Activated CD4-positive, alpha-beta T cell treated with anti-CD3 and anti-CD28 coated beads, Interleukin-2, amount 50 U/mL, for 1 hour (primary cell): Measurements from ENCODE around the gene KRTAP9-1.
"Not testable (repeated sequence)": the region's sequence is repeated elsewhere in the genome, so short reads cannot be mapped to it uniquely, and the experiment has no call there.

ENCODE experiments used
- DNase-seq: peaks from one replicate; pipeline ENCODE4 v3.0.0-alpha.2; 2020

The KRTAP9-1 gene

GRCh38 chr17:41189837-41190318, at the start of gene KRTAP9-1:
KRTAP9-1 (plus strand) TSS chr17:41189887; CDS start chr17:41189887, 0 bp downstream.
- not testable (repeated sequence) for DNase-seq

GRCh38 chr17:41140360-41141131, 49.1 kb upstream of the KRTAP9-1 start, which contains the start of gene KRTAP4-6:
KRTAP4-6 (minus strand) TSS chr17:41140544; CDS start chr17:41140487, 57 bp downstream.
- DNase-seq: no peak

- DNase-seq: no peak
Observed at GRCh38 chr17:41141361-41141760, 48.3 kb upstream of the KRTAP9-1 start.

GRCh38 chr17:41144846-41145245, 44.8 kb upstream of the KRTAP9-1 start:
- DNase-seq: no peak

- no peak for DNase-seq
Observed at GRCh38 chr17:41145261-41145660, 44.4 kb upstream of the KRTAP9-1 start.

GRCh38 chr17:41147531-41148204, 42.0 kb upstream of the KRTAP9-1 start:
- no peak for DNase-seq

GRCh38 chr17:41148971-41149651, 40.6 kb upstream of the KRTAP9-1 start:
- DNase-seq: not testable (repeated sequence)

GRCh38 chr17:41149652-41149985, 40.1 kb upstream of the KRTAP9-1 start, which contains the start of gene KRTAP4-5:
KRTAP4-5 (minus strand) TSS chr17:41149825; CDS start chr17:41149767, 58 bp downstream.
- DNase-seq: no peak

GRCh38 chr17:41150026-41150425, 39.7 kb upstream of the KRTAP9-1 start:
- no peak for DNase-seq

GRCh38 chr17:41151525-41151924, 38.2 kb upstream of the KRTAP9-1 start:
- no peak for DNase-seq

GRCh38 chr17:41153856-41154255, 35.8 kb upstream of the KRTAP9-1 start:
- DNase-seq: no peak

- DNase-seq: not testable (repeated sequence)
Observed at GRCh38 chr17:41160190-41160589, 29.5 kb upstream of the KRTAP9-1 start.

- DNase-seq: no peak
Observed at GRCh38 chr17:41160648-41161047, 29.0 kb upstream of the KRTAP9-1 start, which contains the start of gene KRTAP4-4. KRTAP4-4 (minus strand) TSS chr17:41160748; CDS start chr17:41160691, 57 bp downstream.

- DNase-seq: no peak
Observed at GRCh38 chr17:41163828-41164227, 25.9 kb upstream of the KRTAP9-1 start.

- no peak for DNase-seq
Observed at GRCh38 chr17:41167561-41167960, 22.1 kb upstream of the KRTAP9-1 start.

- DNase-seq: no peak
Observed at GRCh38 chr17:41168121-41168520, 21.6 kb upstream of the KRTAP9-1 start, which contains the start of gene KRTAP4-3. KRTAP4-3 (minus strand) TSS chr17:41168221; CDS start chr17:41168172, 49 bp downstream.

- no peak for DNase-seq
Observed at GRCh38 chr17:41171886-41172285, 17.8 kb upstream of the KRTAP9-1 start.

GRCh38 chr17:41176744-41177387, 12.8 kb upstream of the KRTAP9-1 start:
- no peak for DNase-seq

- no peak for DNase-seq
Observed at GRCh38 chr17:41177727-41178271, 11.9 kb upstream of the KRTAP9-1 start, which contains the start of gene KRTAP4-2. KRTAP4-2 (minus strand) TSS chr17:41178221; CDS start chr17:41178164, 57 bp downstream.

- no peak for DNase-seq
Observed at GRCh38 chr17:41178341-41178740, 11.3 kb upstream of the KRTAP9-1 start.

- DNase-seq: no peak
Observed at GRCh38 chr17:41178843-41179616, 10.7 kb upstream of the KRTAP9-1 start.
